HG03520 (cell line): Measurements from ENCODE around the gene EIF3L.
A peak's percentile ranks its signal among the peaks of the same experiment; 100 is the strongest.
"Not testable (repeated sequence)": the region's sequence is repeated elsewhere in the genome, so short reads cannot be mapped to it uniquely, and the experiment has no call there.

Experiments used
- ATAC-seq: cut with Tn5 transposase; IDR thresholded peaks from one replicate; pipeline ENCODE4 v1.9.1; 2021; ENCODE audit warnings: mild to moderate bottlenecking, moderate library complexity; ENCODE audit not compliant: unreplicated experiment

The EIF3L gene

GRCh38 chr22:37849089-37849751 lies at the start of gene EIF3L:
TSS of gene EIF3L (plus strand) at chr22:37849419. CDS start at chr22:37849450, 31 bp downstream.
- ATAC-seq = peak; percentile 45

- ATAC-seq = not testable (repeated sequence)
Observed at GRCh38 chr22:37799979-37800378, 49.2 kb upstream of the EIF3L start.

GRCh38 chr22:37801946-37802309 lies 47.3 kb upstream of the EIF3L start:
- no peak for ATAC-seq

- ATAC-seq = no peak
Observed at GRCh38 chr22:37802310-37803194, 46.7 kb upstream of the EIF3L start.

GRCh38 chr22:37803195-37803638 lies 46.0 kb upstream of the EIF3L start:
- ATAC-seq = no peak

GRCh38 chr22:37803639-37804351 lies 45.4 kb upstream of the EIF3L start:
- no peak for ATAC-seq

GRCh38 chr22:37804352-37804880 lies 44.8 kb upstream of the EIF3L start:
- no peak for ATAC-seq

GRCh38 chr22:37804881-37805809 lies 44.1 kb upstream of the EIF3L start:
- ATAC-seq = no peak

- no peak for ATAC-seq
Observed at GRCh38 chr22:37805810-37806277, 43.4 kb upstream of the EIF3L start.

- no peak for ATAC-seq
Observed at GRCh38 chr22:37806409-37807333, 42.5 kb upstream of the EIF3L start.

GRCh38 chr22:37807410-37808293 lies 41.6 kb upstream of the EIF3L start, which contains the start of gene GCAT:
TSS of gene GCAT (plus strand) at chr22:37807934. CDS start at chr22:37807968, 34 bp downstream.
- ATAC-seq = peak; percentile 67

GRCh38 chr22:37808294-37808657 lies 40.9 kb upstream of the EIF3L start:
- no peak for ATAC-seq

- no peak for ATAC-seq
Observed at GRCh38 chr22:37809672-37810333, 39.4 kb upstream of the EIF3L start.

- ATAC-seq = no peak
Observed at GRCh38 chr22:37811867-37812266, 37.4 kb upstream of the EIF3L start.

GRCh38 chr22:37812869-37813678 lies 36.1 kb upstream of the EIF3L start:
- ATAC-seq = no peak

- no peak for ATAC-seq
Observed at GRCh38 chr22:37815593-37815992, 33.6 kb upstream of the EIF3L start.
